SK-N-MC (cell line): Measurements from ENCODE around the gene SV2C.
A peak's percentile ranks its signal among the peaks of the same experiment; 100 is the strongest.

Experiments used
- DNase-seq: peaks from one replicate; pipeline ENCODE4 v3.0.0-alpha.2; 2011; ENCODE audit warnings: low read depth, low spot score
- H3K27ac ChIP-seq: fragments of 200-600 bp; sonication (generic); 2 replicates; pipeline ENCODE4 v1.5.1; 2016; ENCODE audit warnings: mixed run types
- H3K36me3 ChIP-seq: fragments of 200-600 bp; sonication (generic); 2 replicates; pipeline ENCODE4 v1.6.1; 2017; ENCODE audit warnings: antibody characterized with exemption, low read length, mixed read lengths; ENCODE audit not compliant: insufficient read depth
- H3K4me3 ChIP-seq: fragments of 200-600 bp; sonication (generic); 2 replicates; pipeline ENCODE4 v1.5.1; 2016
- H3K9ac ChIP-seq: fragments of 200-600 bp; sonication (generic); 2 replicates; pipeline ENCODE4 v1.8.0; 2017; ENCODE audit warnings: mixed run types, mixed read lengths; ENCODE audit not compliant: insufficient read length
- H3K9me3 ChIP-seq: fragments of 200-600 bp; sonication (generic); 2 replicates; pipeline ENCODE4 v1.6.1; 2017; ENCODE audit warnings: low read depth, mild to moderate bottlenecking, antibody characterized with exemption, low read length, moderate library complexity, mixed read lengths
- EZH2 ChIP-seq: fragments of 200-600 bp; sonication (generic); IDR thresholded peaks from one replicate; pipeline ENCODE4 v1.6.1; 2017; ENCODE audit warnings: antibody characterized with exemption
- FOXP2 ChIP-seq: optimal IDR thresholded peaks from 2 replicates; pipeline ENCODE3; 2011; ENCODE audit warnings: mild to moderate bottlenecking, moderate library complexity; ENCODE audit not compliant: insufficient read depth; ENCODE audit errors: extremely low read length, control extremely low read depth
- POLR2AphosphoS5 ChIP-seq: IDR thresholded peaks from 2 replicates; pipeline ENCODE4 v1.6.1; 2012; ENCODE audit warnings: mild to moderate bottlenecking, low read depth, low read length, borderline replicate concordance

Gene SV2C

GRCh38 chr5:76187386-76187785, 104.2 kb downstream of the SV2C start:
- H3K36me3 ChIP-seq, result no peaks in the 10 kb centered on the region
- TF ChIP-seq EZH2, result no peak
- TF ChIP-seq FOXP2, result no peak
- no peak for TF ChIP-seq POLR2AphosphoS5

GRCh38 chr5:76190356-76190755, 107.2 kb downstream of the SV2C start:
- H3K36me3 ChIP-seq, result no peaks in the 10 kb centered on the region
- H3K9me3 ChIP-seq, result no peaks in the 10 kb centered on the region
- no peak overlapping the region for H3K4me3 ChIP-seq
- DNase-seq, result no peak
- no peak overlapping the region for H3K9ac ChIP-seq
- TF ChIP-seq EZH2, result no peak
- no peak for TF ChIP-seq POLR2AphosphoS5
- TF ChIP-seq FOXP2, result no peak
- no peak overlapping the region for H3K27ac ChIP-seq

More at GRCh38 chr5:76187386-76187785, 104.2 kb downstream of the SV2C start:
- H3K9me3 ChIP-seq, result no peaks in the 10 kb centered on the region
- no peak overlapping the region for H3K9ac ChIP-seq
- no peak overlapping the region for H3K4me3 ChIP-seq
- no peak for DNase-seq
- no peak overlapping the region for H3K27ac ChIP-seq

- no peak overlapping the region for H3K9ac ChIP-seq
Measured at GRCh38 chr5:76192837-76193236, 109.7 kb downstream of the SV2C start.

GRCh38 chr5:76193635-76194034, 110.5 kb downstream of the SV2C start:
- no peaks in the 10 kb centered on the region; the same call in 1 of the 2 replicates for H3K9me3 ChIP-seq
- no peak overlapping the region for H3K9ac ChIP-seq
- DNase-seq, result no peak
- TF ChIP-seq EZH2, result no peak
- TF ChIP-seq FOXP2, result no peak
- TF ChIP-seq POLR2AphosphoS5, result no peak
- no peak overlapping the region for H3K27ac ChIP-seq
- no peaks in the 10 kb centered on the region for H3K36me3 ChIP-seq
- no peak overlapping the region for H3K4me3 ChIP-seq

More at GRCh38 chr5:76192837-76193236, 109.7 kb downstream of the SV2C start:
- H3K9me3 ChIP-seq, result no peaks in the 10 kb centered on the region; the same call in 1 of the 2 replicates
- no peak for DNase-seq
- H3K27ac ChIP-seq, result peak overlapping the region; percentile 76
- no peak overlapping the region for H3K4me3 ChIP-seq
- H3K36me3 ChIP-seq, result no peaks in the 10 kb centered on the region
- TF ChIP-seq FOXP2, result no peak
- no peak for TF ChIP-seq EZH2
- no peak for TF ChIP-seq POLR2AphosphoS5

GRCh38 chr5:76194340-76194739, 111.2 kb downstream of the SV2C start:
- Histone ChIP-seq H3K27ac (no peak overlapping the region), H3K4me3 (no peak overlapping the region), H3K9me3 (no peaks in the 10 kb centered on the region; the same call in 1 of the 2 replicates), H3K36me3 (no peaks in the 10 kb centered on the region), H3K9ac (no peak overlapping the region)
- TF ChIP-seq FOXP2 (no peak), POLR2AphosphoS5 (no peak)
- no peak for DNase-seq

- H3K4me3 ChIP-seq, result no peak overlapping the region
- no peak overlapping the region for H3K27ac ChIP-seq
- TF ChIP-seq EZH2, result no peak
- no peak for TF ChIP-seq FOXP2
- no peak for TF ChIP-seq POLR2AphosphoS5
- H3K36me3 ChIP-seq, result no peaks in the 10 kb centered on the region
- no peak overlapping the region for H3K9ac ChIP-seq
- no peaks in the 10 kb centered on the region; the same call in 1 of the 2 replicates for H3K9me3 ChIP-seq
- no peak for DNase-seq
Measured at GRCh38 chr5:76196457-76196856, 113.3 kb downstream of the SV2C start.

GRCh38 chr5:76196886-76197489, 113.8 kb downstream of the SV2C start:
- H3K27ac ChIP-seq, result 0 out of 2 replicates have a peak overlapping the region, but pooled peaks have one; percentile 27
- H3K9me3 ChIP-seq, result no peaks in the 10 kb centered on the region; the same call in 1 of the 2 replicates
- no peak overlapping the region for H3K9ac ChIP-seq
- H3K36me3 ChIP-seq, result no peaks in the 10 kb centered on the region
- TF ChIP-seq FOXP2, result no peak
- no peak for TF ChIP-seq POLR2AphosphoS5
- no peak overlapping the region for H3K4me3 ChIP-seq
- DNase-seq, result no peak

GRCh38 chr5:76197726-76198125, 114.5 kb downstream of the SV2C start:
- TF ChIP-seq FOXP2 (no peak), EZH2 (no peak), POLR2AphosphoS5 (no peak)
- H3K27ac ChIP-seq, result peak overlapping the region; percentile 96; the same call in 1 of the 2 replicates
- H3K4me3 ChIP-seq, result peak overlapping the region; percentile 10; the same call in 1 of the 2 replicates
- no peaks in the 10 kb centered on the region for H3K36me3 ChIP-seq
- H3K9me3 ChIP-seq, result no peaks in the 10 kb centered on the region; the same call in 1 of the 2 replicates
- no peak for DNase-seq
- no peak overlapping the region for H3K9ac ChIP-seq
